IPS-NIHi11 (cell line): ENCODE data around the gene GPC4.
A peak's percentile ranks its signal among the peaks of the same experiment; 100 is the strongest.
"Not testable (repeated sequence)": the region's sequence is repeated elsewhere in the genome, so short reads cannot be mapped to it uniquely, and the experiment has no call there.

Experiments used
- DNase-seq: peaks from one replicate; pipeline ENCODE4 v3.0.0; 2012; ENCODE audit warnings: mixed read lengths, low spot score

Gene GPC4

DNA sequence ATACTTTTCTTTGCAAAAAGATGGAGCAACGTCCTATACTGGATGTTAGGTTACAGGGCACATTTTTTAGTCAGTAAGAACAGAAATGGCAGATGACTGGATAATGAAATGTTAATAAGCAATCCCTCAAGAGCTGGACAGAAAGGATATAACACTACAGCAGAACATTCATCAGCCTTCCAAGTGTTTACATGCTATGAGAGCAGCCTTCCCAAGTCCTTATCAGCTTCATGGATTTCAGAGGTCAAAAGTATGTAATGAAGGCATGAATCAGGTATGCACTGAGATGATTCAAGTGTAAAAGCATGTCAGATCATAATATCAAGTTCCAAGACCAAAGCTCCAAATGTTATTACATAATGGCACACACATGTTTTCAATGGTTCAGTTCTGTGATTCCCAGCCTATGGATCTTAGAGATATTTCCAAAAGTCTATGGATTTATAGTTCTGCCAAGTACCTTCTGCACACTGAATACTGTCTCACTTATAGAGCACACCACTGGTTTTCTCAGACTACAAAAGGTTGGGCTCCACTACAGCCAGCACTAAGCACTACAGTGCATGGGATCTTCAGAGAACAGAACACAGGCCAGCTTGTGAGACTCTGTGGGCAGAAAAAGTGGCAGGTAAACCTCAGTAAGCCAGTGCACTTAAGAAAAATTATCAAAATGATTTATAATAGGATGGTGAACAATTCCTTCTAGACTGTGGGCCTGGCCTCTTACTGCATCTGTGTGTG is 49.2 kb downstream of the GPC4 start:
- DNase-seq = no peak

DNA sequence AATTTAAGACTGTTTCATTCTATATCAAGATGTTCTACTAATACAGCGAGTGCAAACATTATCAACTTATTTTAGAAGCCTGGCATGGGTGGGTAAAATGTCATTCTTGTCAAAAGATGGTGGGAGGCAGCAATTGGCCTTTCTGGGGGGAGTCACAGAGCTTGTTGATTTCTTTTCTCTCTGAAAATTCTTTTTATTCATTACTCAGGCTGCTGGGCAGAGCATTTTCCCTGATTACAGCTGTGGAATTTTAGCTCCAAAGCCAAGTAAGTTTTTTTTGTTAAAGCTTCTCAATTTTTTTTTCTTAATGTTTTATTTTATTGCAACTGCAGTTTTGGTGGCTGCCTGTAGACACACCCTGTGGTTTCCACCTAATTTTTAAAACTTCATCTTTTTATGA is 50.4 kb downstream of the GPC4 start:
- no peak for DNase-seq

DNA sequence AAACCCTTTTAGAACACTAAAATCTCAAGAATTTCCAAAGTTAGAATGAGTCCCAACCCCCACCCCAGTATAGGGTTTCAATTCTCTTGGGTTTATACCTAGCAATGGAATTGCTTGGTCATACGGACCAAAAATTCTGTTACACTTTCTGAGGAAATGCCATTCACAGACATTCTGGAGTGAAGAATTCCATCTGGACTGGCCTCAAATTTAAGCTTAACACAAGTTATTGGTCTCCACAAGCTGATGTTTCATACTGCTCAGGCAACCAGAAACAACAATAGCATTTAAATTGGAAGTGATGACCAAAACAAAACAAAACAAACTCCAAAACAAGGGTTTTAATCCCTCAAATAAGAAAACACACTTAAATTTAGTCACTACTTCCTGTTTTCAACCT is 51.1 kb downstream of the GPC4 start:
- DNase-seq = no peak

DNA sequence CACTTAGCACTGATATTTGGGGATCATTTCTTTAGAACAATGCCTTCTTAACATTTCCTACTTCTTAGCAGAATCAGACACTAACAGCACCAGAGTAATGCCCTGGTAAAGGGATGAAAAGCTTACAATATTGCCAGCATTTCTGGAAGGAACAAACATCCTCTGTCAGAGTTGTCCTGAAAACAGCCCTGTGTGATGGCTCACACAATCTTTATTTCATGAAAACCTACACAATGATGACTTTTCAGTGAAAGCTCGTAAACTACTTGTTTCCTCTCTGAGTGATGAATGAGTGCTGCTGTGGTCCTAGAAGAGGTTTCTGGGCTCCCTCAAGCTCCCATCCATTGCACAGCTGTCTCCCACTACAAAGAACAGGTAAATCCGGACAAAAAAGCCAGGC is 52.8 kb downstream of the GPC4 start:
- DNase-seq = no peak

DNA sequence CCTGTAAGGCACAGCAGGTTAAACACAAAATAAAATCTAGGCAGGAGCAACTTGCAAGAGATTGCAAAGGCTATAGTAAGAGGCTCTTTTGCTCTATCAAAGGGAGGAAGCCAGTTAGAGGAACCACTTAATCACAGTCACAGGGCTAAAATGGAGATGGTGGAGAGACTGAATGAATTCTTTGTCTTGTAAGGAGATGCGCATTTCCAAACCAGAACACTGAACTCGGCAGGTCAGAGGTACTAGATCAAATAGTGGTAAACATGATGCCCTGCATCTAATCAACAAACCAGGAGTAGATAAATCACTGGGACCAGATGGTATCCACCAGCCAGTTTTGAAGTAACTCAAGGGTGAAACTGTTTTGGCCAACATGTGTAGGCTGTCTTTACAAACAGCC is 55.8 kb downstream of the GPC4 start:
- DNase-seq = no peak

DNA sequence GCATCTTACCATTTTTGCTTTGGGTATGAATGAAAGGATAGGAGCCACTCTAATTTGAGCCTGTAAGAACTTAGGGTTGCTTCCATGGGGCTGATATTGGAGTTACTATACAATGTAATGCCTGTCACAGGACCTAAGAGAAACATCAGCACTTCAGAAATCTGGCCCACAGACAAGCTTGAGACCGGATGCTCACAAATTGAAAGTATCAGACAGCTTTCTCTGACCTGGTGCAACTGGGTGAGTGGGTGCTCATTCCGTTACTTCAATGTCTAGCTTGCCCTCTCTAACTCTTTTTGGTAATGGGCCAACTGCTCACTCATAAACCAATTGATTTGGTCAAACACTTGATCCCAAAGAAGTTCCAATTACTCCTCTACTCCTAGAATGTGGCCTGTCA is 62.1 kb downstream of the GPC4 start:
- no peak for DNase-seq

DNA sequence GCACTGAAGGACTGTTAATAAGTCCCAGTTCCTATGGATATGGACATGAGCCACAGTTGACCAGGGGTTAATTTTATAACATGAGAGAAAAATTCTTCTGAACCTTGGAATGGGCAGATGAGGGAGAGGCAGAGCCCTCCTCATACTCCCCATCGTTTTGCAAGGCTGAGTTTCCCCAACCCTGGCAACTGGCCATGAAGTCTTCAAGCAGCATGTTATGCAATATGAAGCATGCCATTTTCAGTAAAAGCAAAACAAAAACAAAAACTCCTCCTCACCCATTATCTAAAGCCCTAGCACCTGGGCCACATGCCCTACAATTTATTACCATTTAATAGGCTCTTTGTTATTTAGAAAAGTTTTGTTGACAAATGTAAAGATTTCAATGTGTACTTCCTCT is 64.5 kb downstream of the GPC4 start:
- DNase-seq = no peak

DNA sequence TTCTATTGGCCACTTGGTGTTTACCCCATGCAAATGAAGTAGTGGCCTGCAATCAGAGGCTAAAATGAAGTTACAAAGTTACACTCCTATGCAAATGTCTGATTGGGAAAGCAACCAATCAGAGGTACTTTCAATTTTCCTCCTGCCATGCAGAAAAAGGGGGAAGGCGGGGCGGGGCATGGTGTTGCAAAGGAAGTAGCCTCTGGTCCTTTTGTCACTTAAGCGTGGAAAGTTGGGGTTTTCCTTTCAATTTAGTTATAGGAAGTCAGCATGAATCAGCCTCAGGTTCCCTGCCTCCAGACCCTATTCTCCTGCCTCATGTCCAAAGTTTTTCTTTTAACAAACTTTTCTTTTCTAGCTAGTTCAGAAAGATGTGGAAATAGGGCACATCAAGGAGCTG is 69.3 kb downstream of the GPC4 start:
- no peak for DNase-seq

DNA sequence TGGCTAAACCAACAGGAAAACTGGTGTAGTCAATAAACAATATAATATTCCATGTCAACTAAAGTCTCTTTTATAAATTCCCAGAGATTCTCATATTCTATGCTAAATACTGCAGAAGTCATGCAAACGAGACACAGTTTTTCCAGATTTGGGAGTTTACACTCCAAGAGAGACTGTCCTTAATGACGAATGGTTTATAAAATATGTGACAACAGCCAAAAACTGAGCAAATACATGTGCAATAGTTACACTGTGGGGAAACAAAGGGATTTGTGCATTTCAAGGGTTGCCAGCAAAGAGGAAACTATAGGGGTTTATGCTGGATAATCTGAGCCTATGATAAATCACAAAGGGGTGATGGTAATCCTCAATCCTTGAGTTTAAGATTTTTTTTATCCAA is 75.7 kb downstream of the GPC4 start:
- no peak for DNase-seq

DNA sequence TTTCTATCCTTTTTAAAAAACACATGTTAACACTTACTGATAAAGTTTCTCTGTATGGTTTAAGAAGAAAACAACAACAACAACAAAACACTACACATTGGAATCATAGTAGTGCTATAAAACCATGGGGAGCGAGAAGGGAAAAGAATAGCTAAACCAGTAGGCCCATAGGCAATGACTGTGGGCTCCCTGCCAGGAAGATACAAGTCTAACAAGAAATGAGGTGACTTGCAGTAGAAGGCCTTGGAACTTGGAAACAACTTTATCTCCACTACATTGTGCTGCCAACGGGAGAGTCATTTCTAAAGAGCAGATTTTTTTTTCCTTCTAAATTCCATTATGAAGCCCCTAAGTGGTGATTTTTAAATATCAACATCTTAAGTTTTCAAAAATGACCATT is 78.0 kb downstream of the GPC4 start:
- DNase-seq = no peak

DNA sequence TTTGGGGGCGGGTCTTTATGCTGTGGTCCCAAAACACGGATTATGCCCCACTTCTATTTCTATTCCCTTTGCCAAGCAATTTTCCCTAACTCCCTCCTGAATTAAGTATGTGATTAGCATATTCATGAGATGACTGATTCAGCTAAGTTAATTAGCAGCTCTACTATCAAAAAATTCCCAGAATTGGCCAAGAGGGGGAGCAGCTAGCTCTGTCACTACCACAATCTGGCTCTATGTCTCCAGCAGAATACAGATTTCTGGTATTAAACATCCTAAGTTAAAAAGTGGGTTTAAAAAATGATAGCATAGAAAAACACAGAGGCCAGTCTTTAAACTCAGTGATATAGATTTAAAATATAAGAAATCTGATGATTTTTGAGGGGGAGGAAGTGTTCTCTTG is 80.3 kb downstream of the GPC4 start:
- peak; percentile 23 for DNase-seq

DNA sequence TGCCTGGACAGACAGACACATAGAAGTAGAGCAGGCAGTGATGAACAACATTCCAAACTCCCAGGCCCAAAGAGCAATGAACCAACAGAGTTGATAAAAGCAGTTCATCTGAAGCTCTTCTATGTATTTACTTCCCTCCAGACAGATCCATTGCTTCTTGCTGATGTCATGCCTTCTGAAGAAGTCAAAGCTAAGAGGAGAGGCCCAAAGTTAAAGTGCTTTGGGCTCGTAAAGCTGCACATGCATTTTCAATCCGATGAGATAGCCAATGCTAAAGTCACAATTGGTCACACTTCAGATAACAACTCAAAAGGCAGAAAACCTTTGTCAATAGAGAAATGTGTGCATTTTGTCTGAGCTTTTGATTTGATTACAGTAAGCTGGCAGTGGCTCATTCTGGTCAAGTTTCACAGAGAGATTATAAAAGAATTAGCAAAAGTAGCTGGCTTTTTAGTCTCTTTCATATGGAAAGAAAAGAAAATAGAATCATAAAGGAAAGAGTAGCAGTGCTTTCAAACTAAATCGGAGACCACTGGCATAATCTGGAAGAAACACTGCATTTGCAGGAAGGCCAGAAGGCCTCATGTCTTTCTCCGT is 82.0 kb downstream of the GPC4 start:
- no peak for DNase-seq

DNA sequence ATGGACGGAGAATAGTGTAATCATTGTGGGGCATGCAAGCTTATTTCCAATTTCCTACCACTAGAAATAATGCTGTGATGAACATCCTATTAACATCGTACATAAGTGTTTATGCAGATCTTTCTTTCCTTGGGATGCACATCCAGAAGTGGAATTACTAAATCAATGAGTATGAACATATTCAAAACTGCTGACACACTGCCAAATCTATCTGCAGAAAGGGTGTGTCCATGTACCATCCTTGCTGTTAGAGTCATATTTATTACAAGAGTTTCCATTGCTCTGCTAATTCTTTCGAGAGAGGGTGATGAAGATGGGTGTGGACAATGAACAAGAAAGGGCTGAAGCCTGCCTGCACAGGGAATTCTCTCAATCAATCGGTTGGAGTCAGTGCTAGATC is 82.6 kb downstream of the GPC4 start:
- no peak for DNase-seq

DNA sequence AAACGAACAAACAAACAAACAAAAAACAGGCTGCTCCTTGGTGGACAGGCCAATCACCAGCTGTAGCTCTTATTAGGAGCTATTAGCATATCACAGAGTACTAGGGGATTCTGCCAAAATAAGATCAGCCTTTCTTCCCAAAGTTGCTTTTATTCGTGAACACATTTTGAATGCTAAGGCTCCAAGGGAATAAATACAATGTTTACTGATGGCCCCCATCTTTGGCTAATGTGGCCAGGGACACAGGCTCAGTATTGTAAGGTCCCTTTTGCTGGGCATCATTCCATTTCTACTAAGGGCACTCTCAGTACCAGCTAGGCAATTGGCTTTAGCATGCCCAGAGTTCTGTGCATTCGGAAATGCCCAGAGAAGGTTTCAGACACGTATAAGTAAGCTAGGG is 84.3 kb downstream of the GPC4 start:
- DNase-seq = no peak

DNA sequence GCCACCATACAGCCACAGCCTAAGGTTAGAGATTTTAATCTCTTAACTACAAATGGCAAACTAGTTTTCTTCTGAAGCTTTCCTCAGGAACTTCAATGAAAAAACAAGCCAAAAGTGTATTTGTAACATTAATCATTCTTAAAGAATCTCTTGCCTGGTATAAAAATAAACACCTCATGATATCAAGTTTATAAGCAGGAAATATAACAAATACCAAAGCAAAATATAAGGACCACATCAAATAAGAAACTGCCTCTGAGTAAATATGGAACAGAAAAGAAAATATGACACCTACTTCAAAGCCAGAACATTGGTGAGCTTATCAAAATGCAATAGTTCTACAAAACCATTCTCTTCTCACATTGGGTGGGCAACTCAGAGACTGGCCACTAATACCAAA is 89.9 kb downstream of the GPC4 start:
- no peak for DNase-seq

DNA sequence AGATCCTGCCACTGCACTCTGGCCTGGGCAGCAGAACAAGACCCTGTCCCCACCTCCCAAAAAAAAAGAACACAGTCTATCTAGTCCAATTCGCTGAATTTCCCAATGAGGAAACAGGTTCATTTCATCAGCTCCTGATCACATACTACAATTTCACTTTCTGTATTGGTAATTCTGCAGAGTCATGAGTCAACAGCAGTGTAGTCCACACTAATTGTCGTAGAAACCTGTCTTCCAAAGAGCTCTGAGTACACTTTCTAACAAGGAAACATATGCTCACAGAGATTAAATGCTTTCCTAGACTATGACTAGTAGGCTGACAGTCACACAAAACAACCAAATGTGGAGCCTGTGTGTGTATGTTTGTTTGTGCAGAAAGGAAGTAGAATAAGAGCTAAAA is 91.9 kb downstream of the GPC4 start:
- no peak for DNase-seq

DNA sequence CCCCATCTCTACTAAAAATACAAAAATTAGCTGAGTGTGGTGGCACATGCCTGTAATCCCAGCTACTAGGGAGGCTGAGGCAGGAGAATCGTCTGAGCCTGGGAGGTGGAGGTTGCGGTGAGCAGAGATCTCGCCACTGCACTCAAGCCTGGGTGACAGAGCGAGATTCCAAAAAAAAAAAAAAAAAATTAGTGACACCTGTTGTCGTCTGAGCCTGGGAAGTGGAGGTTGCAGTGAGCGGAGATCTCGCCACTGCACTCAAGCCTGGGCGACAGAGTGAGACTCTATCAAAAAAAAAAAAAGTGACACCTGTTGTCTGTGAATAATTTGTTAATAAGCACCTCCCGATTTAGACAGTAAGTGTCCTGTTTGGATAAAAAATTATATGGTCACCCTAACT is 93.0 kb downstream of the GPC4 start:
- DNase-seq = not testable (repeated sequence)

DNA sequence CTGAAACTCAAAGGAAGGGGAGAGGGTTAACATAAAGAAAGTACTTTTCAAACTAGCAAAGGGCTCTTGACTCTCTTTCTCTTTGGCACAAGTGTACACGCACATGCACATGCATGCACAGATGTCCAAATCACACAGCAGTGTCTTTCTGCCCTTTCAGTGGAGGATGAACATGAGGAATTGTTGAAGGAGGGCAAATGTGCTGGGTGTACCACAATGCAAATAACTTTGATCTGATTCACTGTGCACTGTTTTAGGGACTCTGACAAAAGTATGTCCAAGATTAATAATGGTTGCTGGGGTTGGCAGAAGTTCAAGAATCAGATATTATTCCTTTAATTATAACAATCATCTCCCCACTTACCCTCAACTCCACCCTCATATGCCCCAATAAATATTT is 93.8 kb downstream of the GPC4 start:
- no peak for DNase-seq

DNA sequence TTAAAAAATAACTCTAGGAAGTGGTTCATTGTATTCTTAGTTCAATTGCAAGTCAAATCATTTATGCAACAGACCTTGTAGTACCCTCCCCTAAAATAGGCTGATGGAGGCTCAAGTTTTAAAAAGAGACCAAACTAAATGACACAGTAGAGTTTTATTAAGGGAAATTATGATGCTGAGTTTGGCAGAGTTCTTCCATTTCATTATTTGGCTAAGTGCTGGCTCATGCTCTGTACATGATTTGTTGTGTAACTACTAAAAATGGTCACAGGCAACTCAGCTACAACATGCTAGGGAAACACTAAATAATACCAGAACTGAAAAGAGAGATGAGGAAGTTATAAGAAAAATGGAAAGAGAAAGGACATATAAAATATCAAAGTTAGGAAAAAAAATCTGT is 101.0 kb downstream of the GPC4 start:
- DNase-seq = no peak

DNA sequence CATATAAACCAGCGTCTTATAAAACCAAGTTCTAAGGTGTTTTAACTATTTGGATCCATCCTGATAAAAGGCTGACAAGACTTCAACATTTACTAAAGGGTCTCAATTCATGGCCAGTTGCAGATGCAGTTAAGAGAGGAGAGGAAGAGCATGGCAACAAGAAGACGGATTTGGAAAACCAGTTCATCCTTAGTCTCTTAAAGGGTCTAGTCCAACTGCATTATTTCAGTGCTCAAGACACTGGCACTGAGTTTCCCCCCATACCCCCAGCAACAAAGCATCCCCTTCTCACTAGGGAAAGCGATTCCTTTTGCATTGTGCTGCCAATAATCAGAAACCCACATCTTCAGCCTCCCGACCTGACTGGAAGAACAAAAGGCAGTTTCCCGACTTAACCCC is 106.8 kb downstream of the GPC4 start:
- DNase-seq = no peak

DNA sequence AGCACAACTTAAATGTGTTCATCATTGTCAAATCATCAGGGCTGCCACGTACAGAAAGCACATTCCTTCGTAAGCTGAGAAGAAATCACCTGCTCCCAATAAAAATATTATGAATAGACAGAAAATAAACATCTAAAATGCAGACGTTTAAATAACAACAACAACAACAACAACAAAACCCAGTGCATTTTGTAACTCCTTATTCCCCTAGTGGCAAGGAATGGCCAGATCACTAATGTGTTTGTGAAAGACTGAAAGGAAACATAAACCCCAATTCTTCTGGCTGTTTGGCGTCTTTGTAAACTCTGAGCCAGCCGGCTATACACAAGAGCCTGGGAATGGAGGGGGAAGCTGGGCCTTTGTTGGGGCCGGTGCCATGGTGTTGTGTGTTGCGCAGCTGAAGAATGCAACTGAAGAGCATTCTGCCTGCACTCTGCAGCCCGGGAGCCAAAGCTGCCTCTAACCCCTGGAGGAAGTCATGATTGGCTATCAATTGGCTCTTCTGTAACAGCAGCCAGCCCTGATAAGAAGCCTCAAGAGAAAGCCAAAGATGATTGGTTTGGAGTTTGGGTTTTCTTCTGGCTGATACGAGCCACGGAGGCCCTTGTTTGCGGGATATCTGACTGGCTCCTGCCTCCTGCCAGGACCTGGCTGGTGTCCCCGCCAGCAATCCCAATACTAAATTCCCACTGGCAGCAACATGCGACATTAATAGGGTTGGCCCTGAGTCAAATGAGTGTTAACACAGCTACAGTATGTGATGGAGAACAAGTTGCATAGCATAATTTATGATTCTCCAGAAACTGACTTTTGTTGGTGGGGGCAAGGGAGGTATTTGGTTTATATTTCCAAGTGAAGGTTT is 107.4 kb downstream of the GPC4 start:
- DNase-seq = peak; percentile 46

DNA sequence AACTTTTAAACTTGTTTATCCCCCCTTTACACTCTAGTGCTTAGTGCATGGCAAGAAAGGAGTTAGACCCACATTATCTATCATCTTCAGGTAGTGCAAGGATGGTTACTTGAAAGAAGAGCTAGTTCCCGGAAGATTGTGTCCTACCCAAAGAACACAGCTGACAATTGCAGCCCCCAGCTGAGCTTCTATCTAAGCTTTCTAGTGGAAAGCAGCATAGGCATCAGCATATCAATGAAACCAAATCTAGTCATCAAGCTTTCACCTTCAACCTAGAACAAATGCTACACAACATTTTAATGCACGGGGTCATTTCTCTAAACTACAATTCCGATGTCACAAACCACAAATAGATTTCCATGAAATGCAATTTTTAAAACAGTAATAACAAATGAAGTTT is 108.2 kb downstream of the GPC4 start:
- DNase-seq = peak; percentile 22

DNA sequence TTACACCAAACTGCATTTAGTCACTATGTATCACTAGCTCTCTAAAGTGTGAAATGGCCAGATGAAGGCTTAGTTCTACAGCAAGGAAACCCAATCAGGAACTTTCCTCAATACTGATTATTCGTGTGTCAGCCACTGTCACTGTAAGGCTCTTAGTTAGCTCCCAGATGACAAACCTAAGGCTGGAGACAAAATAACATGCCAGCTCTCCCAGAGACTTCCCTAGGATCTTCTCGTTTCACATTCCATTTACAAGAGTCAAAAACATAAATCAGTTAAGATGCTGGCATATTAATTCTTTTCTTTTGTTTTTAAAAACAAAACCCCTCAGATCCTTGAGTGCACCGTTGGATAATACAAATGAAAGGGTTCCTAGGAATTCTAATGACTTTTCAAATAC is 109.0 kb downstream of the GPC4 start:
- DNase-seq = no peak
